ENCODE results near the gene GDPGP1.

- TF ChIP-seq BHLHE40 (IDR thresholded peaks at IDR 0.05; ENCODE audit: low read depth, low read length) (no peak), CTCF (conservative IDR thresholded peaks at IDR 0.05; ENCODE audit: low read depth, low read length) (no peak), POLR2A (IDR thresholded peaks at IDR 0.05; ENCODE audit: low read depth, low read length) (no peak), NFE2L2 (IDR thresholded peaks at IDR 0.05; ENCODE audit: low read depth, low read length) (no peak), SMC3 (IDR thresholded peaks at IDR 0.05; ENCODE audit: low read depth, low read length) (no peak), RAD21 (IDR thresholded peaks at IDR 0.05; ENCODE audit: low read length) (no peak), MXI1 (IDR thresholded peaks at IDR 0.05; ENCODE audit: borderline replicate concordance, low read depth, low read length) (no peak), USF2 (IDR thresholded peaks at IDR 0.05; ENCODE audit: low read depth, low read length) (no peak), MAZ (IDR thresholded peaks at IDR 0.05; ENCODE audit: borderline replicate concordance, low read depth, low read length) (no peak), CEBPB (IDR thresholded peaks at IDR 0.05; ENCODE audit: low read depth, low read length) (no peak), CHD1 (IDR thresholded peaks at IDR 0.05; ENCODE audit: low read depth, low read length) (no peak)
- TF ChIP-seq, protein P1, sequence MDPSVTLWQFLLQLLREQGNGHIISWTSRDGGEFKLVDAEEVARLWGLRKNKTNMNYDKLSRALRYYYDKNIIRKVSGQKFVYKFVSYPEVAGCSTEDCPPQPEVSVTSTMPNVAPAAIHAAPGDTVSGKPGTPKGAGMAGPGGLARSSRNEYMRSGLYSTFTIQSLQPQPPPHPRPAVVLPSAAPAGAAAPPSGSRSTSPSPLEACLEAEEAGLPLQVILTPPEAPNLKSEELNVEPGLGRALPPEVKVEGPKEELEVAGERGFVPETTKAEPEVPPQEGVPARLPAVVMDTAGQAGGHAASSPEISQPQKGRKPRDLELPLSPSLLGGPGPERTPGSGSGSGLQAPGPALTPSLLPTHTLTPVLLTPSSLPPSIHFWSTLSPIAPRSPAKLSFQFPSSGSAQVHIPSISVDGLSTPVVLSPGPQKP (IDR thresholded peaks at IDR 0.05; ENCODE audit: borderline replicate concordance, low read depth, low read length), result no peak
These were observed 57.8 kb downstream of the GDPGP1 start for GRCh38 chr15:90291679-90292356.
